IPS-NIHi11 (cell line): ENCODE measurements around the gene LRFN2.

Experiments used
- DNase-seq: peaks from one replicate; pipeline ENCODE4 v3.0.0; 2012; ENCODE audit warnings: mixed read lengths, low spot score

Gene LRFN2

DNA sequence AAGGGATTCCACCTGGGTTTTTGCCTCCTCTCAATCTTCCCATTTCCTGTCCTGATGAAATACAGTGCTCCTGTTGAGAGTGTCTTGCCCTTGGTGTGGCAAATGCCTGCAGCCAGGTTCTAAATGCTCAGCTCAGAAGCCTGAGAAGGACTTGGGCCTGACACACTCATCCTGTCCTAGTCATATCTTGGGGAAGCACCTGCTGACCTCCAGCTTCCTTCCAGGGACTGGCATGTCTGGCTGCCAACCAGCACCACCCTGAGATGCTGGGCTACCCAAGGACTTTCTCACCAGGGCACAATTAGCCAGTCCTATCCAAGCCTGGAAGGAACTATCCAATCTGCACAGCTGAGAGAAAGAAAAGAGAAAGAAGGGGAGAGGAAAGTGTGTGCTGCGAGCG is 43.4 kb downstream of the LRFN2 start:
- DNase-seq = no peak

DNA sequence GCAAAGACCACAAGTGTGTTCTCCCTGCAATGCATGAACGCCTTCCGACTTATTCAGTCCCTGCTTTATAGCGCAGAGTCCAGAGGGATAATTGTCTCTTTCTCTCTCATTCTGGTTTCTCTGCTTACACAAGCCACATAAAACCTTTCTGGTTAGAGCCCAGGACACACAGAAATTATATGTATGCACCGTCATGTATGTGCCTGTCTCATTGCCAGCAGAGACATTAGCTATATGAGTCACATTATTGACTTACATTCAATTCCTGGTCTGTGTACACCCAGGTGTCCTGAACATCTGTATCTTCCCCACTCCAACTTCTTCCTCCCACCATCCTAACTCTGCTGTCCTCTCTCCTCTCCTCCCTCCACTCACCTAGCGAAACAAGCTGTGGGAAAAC is 44.0 kb downstream of the LRFN2 start:
- no peak for DNase-seq

DNA sequence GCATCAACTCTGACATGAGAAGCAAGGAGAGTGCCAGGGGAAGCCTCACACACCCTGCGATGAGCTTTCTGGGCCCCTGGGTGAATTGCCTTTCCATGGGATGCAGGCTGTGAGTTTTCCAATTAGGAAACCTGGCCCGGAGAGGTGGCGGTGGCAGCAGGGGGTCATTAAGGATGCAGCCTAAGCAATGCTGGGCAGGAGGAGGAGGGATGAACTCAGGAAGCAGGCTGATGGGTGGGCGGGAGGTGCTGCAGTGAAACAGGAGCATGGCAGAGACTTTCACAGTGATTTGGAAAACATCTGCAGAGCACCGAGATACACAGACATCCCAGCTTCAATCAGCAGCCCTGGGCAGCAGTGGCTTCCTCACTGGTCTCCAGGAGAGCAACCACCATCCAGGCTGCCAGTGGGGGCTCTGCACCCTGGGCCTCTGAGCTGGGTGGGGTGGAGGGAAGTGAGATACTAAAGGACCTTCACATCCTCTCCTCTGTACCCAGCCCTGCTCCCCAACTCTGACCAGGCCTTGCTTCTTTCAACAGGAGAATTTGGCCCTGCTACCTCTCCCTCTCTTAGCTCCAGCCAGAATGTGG is 44.9 kb downstream of the LRFN2 start:
- no peak for DNase-seq

GRCh38 chr6:40541556-40542174 is 45.5 kb downstream of the LRFN2 start:
- DNase-seq = no peak

- no peak for DNase-seq
Observed at GRCh38 chr6:40540790-40541189, 46.4 kb downstream of the LRFN2 start.

GRCh38 chr6:40539853-40540252 is 47.3 kb downstream of the LRFN2 start:
- no peak for DNase-seq

DNA sequence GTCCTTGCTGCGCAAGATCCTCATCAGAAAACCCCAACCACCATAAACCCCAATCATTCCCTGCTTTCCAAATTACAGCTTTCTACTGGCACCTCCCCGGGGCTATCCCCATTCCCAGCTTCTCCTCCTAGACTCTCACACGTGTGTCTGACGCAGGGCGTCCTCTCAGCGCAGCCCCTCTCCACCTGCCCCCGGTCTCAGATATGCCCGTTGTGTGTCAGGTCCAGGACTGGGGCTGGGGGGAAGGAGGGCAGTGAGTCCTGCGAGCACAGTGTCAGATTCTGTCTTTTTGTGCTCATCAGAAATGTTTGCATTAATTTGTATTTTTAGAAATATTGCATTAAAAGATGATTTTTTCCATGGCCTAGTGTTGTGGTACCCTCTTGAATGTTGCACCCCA is 48.6 kb downstream of the LRFN2 start:
- no peak for DNase-seq

GRCh38 chr6:40537446-40537845 is 49.7 kb downstream of the LRFN2 start:
- DNase-seq = no peak

DNA sequence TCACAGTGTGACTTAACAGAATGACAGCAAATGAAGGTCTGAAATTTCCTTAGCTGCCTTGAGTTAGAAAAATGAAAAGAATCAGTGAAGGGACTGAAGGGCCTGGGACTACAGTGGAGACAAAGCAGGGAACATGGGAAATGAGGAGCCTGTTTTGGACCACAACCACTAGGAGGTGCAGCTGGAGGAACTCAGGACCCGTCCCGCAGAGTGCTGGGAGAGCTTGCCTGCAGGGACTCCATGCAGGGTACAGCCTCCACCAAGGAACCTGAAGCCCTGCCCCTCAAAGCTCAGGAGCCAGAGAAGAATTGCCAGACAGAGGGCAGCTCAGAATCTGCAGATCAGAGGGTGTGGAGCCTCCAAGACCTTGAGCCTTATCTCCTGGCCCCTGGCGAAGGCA is 50.7 kb downstream of the LRFN2 start:
- peak; percentile 72 for DNase-seq

- DNase-seq = no peak
Observed at GRCh38 chr6:40535819-40536380, 51.3 kb downstream of the LRFN2 start.

GRCh38 chr6:40535110-40535818 is 51.9 kb downstream of the LRFN2 start:
- no peak for DNase-seq

- no peak for DNase-seq
Observed at GRCh38 chr6:40532349-40533000, 54.7 kb downstream of the LRFN2 start.

DNA sequence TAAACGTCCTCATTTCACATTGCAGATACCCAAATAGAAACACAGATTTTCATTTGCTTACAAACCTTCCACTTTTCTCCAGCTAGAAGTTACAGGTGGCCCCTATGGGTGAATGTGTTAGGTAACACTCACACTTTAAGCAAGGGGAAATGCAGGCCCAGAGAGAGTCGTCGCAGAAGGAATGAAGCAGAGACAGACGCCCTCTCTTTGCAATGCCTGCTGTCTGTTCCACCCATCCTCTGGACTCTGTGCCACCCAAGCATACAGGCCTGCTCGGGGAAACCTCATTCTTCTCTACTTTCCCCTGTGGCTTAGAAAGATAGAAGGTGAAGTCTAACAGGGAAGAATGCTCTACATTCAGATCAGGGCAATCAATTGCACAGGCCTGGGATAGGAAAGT is 57.2 kb downstream of the LRFN2 start:
- DNase-seq = no peak

GRCh38 chr6:40529040-40529439 is 58.1 kb downstream of the LRFN2 start:
- DNase-seq = no peak

- DNase-seq = no peak
Observed at GRCh38 chr6:40528051-40528450, 59.1 kb downstream of the LRFN2 start.

DNA sequence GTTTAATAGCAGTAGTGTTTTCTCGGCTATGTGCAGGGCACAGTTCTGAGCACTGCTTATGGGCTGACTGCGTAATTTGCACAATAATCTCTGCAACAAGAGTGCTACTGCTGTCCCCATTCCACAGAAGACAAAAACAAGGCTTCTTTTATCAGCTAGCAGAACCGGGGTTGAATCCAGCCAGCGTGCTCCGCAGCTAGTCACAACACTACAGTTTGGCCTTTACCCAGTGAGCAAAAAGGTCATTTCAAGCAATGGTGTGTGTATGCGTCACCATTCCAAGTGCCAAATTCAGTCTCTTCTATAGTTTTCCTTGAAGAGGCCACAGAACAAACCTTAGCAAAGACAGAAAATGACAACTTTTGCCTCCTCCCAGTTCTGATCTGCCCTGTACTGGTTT is 61.1 kb downstream of the LRFN2 start:
- no peak for DNase-seq

DNA sequence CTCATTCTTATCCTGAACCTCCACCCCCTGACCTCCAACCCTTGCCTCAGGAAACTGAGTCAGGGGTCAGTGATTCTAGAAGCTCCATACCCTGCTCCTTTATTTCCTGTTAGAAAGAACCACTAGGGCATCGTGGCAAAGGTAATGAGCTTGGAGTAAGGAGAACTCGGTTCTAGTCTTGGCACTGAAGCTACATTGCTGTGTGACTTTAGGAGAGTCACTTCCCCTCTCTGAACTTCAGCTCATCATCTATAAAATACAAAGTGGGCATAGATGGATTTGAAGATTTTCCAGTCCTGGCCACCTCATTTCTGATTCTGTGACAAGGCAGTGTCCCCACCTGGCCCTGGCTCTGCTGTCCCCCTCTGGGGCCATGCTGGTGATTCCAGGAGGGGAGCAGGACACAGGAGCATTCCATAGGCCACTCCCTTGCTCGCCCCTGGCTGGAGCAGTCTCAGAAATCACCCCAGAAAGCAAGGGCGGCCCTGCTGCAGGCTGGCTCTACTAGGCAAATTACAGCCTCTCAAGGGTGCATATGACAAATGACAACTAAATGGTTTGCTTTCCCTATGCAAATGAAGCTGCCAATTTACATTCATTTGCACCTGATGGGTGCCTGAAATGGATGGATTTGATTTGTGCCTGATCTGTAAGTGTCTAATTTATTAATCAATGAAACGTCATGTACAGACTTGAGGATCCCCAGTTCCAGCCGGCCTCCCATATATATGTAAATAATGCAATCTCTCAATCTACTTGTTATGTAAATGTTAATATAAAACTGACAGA is 62.2 kb downstream of the LRFN2 start:
- DNase-seq = no peak

DNA sequence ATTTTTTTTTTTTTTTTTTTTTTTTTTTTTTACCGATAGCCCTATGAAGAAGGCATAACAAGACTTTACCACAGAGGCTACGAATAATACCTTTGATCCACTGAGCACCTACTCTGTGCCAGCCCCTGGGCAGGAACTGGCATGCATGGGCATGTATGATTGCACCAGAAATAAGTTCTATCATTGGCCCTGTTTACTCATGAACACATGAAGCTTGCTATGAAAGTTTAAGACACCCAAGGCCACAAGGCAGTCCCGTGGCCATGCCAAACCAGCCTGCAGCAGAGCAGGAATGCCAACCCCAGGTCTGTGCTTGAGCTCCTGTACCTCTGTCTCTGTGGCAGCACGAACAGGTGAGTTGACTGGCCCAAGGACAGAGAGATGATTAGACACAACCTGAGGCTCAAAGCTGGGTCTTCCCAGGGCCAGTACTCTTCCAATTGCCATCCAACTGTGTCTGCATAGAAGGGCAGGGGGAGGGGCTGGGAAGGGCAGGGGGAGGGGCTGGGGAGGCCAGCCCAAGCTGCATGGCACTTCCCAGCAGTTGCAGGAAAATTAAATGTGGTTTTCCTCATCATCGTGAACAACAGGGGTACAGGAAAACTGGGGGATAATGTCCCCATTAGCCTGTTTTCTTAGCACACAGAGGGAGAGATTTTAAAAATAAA is 63.5 kb downstream of the LRFN2 start:
- DNase-seq = peak; percentile 70

GRCh38 chr6:40521496-40521895 is 65.7 kb downstream of the LRFN2 start:
- no peak for DNase-seq

- no peak for DNase-seq
Observed at GRCh38 chr6:40520678-40521077, 66.5 kb downstream of the LRFN2 start.

- no peak for DNase-seq
Observed at GRCh38 chr6:40520084-40520483, 67.1 kb downstream of the LRFN2 start.
